Muscle layer of colon (tissue), 2 donors: ENCODE data around the gene SPEG.
A peak's percentile ranks its signal among the peaks of the same experiment; 100 is the strongest.

Source experiments
- H3K27ac ChIP-seq: one replicate; pipeline ENCODE4 v1.7.0; 2013; ENCODE audit warnings: low read depth, mild to moderate bottlenecking, low read length, moderate library complexity
- H3K27me3 ChIP-seq, 2 donors: one replicate each; pipeline ENCODE4 v1.7.0; 2013; ENCODE audit warnings: low read length in 2 of 2, mild to moderate bottlenecking in 2 of 2; ENCODE audit not compliant: insufficient read depth in 2 of 2, control insufficient read depth in 1 of 2
- H3K36me3 ChIP-seq: one replicate; pipeline ENCODE4 v1.7.0; 2013; ENCODE audit warnings: mild to moderate bottlenecking, low read length; ENCODE audit not compliant: insufficient read depth
- H3K4me1 ChIP-seq: one replicate; pipeline ENCODE4 v1.7.0; 2013; ENCODE audit warnings: mild to moderate bottlenecking, low read length; ENCODE audit not compliant: insufficient read depth
- H3K4me3 ChIP-seq, 2 donors: one replicate each; pipeline ENCODE4 v1.7.0; 2013; ENCODE audit warnings: low read length in 2 of 2, low read depth in 1 of 2, mild to moderate bottlenecking in 1 of 2, moderate library complexity in 1 of 2
- H3K9ac ChIP-seq: one replicate; pipeline ENCODE4 v1.7.0; 2013; ENCODE audit warnings: low read length
- H3K9me3 ChIP-seq: one replicate; pipeline ENCODE4 v1.7.0; 2013; ENCODE audit warnings: mild to moderate bottlenecking, low read length
- donor health status: abdominal sarcoma.
- donor health status: Adenocarcinoma of cecum.

The SPEG gene

DNA sequence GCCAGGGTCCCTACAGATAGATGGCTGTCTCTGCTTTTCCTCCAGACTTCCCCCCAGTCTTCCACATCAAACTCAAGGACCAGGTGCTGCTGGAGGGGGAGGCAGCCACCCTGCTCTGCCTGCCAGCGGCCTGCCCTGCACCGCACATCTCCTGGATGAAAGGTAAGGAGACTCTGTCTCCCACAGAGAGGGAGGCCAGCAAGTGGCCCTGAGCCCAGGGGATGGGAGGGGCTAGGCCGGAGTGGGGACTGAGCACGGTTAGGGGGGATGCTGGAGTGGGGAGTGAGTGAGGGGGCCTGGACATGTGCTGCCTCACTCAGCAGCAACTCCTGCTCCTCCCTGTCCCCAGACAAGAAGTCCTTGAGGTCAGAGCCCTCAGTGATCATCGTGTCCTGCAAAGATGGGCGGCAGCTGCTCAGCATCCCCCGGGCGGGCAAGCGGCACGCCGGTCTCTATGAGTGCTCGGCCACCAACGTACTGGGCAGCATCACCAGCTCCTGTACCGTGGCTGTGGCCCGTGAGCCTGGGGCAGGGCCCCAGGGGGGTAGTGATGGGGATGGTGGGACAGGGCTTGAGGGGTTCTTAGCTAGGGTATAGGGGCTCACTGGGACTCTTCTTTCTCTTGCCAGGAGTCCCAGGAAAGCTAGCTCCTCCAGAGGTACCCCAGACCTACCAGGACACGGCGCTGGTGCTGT lies 53.7 kb downstream of the SPEG start:
- H3K27me3 ChIP-seq: peaks cover 0 to 25% of the 10 kb centered on the region in 2 donors
- H3K27ac ChIP-seq: no peak overlapping the region
- peaks cover 6% of the 10 kb centered on the region for H3K4me1 ChIP-seq
- no peak overlapping the region for H3K9ac ChIP-seq
- no peak overlapping the region for H3K4me3 ChIP-seq
- H3K9me3 ChIP-seq: no peaks in the 10 kb centered on the region
- peaks cover 65% of the 10 kb centered on the region for H3K36me3 ChIP-seq

DNA sequence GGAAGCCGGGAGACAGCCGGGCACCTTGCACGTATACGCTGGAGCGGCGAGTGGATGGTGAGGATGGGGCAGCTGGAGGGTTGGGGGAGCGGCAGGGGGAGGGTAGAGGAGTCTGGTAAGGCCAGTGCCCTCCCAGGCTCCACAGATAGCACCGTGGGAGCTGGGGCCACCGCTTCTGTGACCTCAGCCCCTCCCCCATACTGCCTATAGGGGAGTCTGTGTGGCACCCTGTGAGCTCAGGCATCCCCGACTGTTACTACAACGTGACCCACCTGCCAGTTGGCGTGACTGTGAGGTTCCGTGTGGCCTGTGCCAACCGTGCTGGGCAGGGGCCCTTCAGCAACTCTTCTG lies 54.2 kb downstream of the SPEG start:
- no peaks in the 10 kb centered on the region for H3K9me3 ChIP-seq
- H3K27me3 ChIP-seq: peaks cover 0 to 20% of the 10 kb centered on the region in 2 donors
- H3K36me3 ChIP-seq: peaks cover 65% of the 10 kb centered on the region
- no peak overlapping the region for H3K9ac ChIP-seq
- no peak overlapping the region for H3K27ac ChIP-seq
- H3K4me3 ChIP-seq: no peak overlapping the region
- peaks cover 4% of the 10 kb centered on the region for H3K4me1 ChIP-seq

DNA sequence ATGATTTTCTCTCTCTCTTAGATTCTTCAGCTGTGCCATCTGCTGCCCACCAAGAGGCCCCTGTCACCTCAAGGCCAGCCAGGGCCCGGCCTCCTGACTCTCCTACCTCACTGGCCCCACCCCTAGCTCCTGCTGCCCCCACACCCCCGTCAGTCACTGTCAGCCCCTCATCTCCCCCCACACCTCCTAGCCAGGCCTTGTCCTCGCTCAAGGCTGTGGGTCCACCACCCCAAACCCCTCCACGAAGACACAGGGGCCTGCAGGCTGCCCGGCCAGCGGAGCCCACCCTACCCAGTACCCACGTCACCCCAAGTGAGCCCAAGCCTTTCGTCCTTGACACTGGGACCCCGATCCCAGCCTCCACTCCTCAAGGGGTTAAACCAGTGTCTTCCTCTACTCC lies 54.7 kb downstream of the SPEG start:
- H3K9me3 ChIP-seq: no peaks in the 10 kb centered on the region
- H3K4me1 ChIP-seq: no peaks in the 10 kb centered on the region
- no peak overlapping the region for H3K9ac ChIP-seq
- peaks cover 65% of the 10 kb centered on the region for H3K36me3 ChIP-seq
- H3K27me3 ChIP-seq: peaks cover 0 to 15% of the 10 kb centered on the region in 2 donors
- H3K27ac ChIP-seq: no peak overlapping the region
- H3K4me3 ChIP-seq: no peak overlapping the region

DNA sequence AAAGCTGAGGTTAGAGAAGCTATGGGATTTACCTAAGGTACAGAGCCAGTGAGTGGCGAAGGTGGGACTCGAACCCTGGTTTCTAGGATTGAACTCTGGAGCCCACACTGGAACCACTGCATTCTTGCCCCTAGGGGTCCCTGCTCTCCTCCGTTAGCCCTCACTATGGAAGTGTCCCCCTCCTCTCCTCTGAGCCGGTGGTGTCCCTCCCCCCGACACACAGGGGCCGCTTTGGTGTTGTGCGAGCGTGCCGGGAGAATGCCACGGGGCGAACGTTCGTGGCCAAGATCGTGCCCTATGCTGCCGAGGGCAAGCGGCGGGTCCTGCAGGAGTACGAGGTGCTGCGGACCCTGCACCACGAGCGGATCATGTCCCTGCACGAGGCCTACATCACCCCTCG lies 55.5 kb downstream of the SPEG start:
- Histone ChIP-seq H3K9ac (no peak overlapping the region), H3K36me3 (peaks cover 62% of the 10 kb centered on the region), H3K4me1 (peaks cover 5% of the 10 kb centered on the region), H3K4me3 (no peak overlapping the region), H3K27ac (no peak overlapping the region), H3K27me3 (peaks cover 0 to 6% of the 10 kb centered on the region in 2 donors), H3K9me3 (no peaks in the 10 kb centered on the region)

DNA sequence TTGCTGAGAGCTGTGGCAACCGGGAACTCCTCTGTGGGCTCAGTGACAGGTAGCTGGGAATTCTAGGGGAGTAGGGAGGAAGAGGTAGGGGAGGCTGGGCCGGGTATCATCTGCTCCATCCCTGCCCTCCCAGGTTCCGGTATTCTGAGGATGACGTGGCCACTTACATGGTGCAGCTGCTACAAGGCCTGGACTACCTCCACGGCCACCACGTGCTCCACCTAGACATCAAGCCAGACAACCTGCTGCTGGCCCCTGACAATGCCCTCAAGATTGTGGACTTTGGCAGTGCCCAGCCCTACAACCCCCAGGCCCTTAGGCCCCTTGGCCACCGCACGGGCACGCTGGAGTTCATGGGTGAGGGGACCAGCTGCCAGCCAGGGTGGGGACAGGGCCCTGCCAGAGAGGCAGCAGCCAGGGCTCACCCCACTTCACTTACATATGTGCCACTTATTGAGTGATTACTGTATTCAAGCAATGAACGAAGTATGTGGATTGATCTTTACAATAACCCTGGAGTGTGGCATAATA lies 56.0 kb downstream of the SPEG start:
- peaks cover 58% of the 10 kb centered on the region for H3K36me3 ChIP-seq
- H3K9me3 ChIP-seq: no peaks in the 10 kb centered on the region
- no peak overlapping the region for H3K4me3 ChIP-seq
- H3K9ac ChIP-seq: no peak overlapping the region
- H3K4me1 ChIP-seq: peaks cover 10% of the 10 kb centered on the region
- H3K27me3 ChIP-seq: peaks cover 0 to 1% of the 10 kb centered on the region in 2 donors
- no peak overlapping the region for H3K27ac ChIP-seq

DNA sequence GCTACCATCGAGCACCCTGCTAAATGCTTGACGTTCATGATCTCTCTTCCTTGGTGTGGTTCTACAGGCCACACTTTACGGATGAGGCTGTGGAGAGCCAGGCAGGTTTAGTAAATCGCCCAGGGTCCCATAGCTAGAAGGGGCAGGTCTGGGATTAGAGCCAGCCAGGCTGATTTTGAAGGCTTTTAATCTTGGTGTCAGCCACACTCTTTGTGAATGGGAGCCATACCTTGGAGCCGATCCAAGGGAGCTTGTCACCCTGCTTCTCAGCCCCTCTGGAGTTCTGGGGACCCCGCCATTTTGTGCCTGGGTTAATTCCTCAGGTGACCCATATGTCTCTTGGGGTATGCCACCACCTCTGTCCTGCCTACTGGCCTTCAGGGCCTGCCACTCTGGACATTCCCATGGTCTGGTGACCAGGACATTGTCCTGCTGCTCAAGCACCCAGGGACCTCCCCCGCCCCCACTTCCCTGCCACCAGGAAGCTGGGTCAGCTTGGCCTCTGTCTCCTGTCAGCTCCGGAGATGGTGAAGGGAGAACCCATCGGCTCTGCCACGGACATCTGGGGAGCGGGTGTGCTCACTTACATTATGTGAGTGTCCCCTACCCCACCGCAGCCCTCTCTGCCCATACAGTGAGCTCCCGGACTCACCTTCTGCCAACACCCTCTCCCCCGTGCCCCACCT lies 56.8 kb downstream of the SPEG start:
- no peak overlapping the region for H3K4me3 ChIP-seq
- H3K36me3 ChIP-seq: peaks cover 53% of the 10 kb centered on the region
- no peaks in the 10 kb centered on the region for H3K9me3 ChIP-seq
- H3K27me3 ChIP-seq: no peaks in the 10 kb centered on the region
- peaks cover 18% of the 10 kb centered on the region for H3K4me1 ChIP-seq
- H3K27ac ChIP-seq: no peak overlapping the region
- no peak overlapping the region for H3K9ac ChIP-seq

DNA sequence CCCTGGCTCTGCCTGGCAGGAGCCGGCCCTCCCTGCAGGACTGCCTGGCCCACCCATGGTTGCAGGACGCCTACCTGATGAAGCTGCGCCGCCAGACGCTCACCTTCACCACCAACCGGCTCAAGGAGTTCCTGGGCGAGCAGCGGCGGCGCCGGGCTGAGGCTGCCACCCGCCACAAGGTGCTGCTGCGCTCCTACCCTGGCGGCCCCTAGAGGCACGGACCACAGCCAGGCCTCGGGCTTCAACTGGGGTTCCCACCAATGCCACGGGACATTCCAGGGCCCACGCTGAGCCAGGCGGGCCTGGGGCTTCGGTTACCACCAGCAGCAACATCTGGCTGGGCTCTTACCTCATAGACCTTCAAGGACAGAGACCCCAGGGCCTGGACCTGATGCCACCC lies 57.9 kb downstream of the SPEG start:
- Histone ChIP-seq H3K36me3 (peaks cover 45% of the 10 kb centered on the region), H3K4me3 (no peak overlapping the region), H3K4me1 (peaks cover 27% of the 10 kb centered on the region), H3K9me3 (no peaks in the 10 kb centered on the region), H3K27ac (no peak overlapping the region), H3K9ac (no peak overlapping the region), H3K27me3 (no peaks in the 10 kb centered on the region)

DNA sequence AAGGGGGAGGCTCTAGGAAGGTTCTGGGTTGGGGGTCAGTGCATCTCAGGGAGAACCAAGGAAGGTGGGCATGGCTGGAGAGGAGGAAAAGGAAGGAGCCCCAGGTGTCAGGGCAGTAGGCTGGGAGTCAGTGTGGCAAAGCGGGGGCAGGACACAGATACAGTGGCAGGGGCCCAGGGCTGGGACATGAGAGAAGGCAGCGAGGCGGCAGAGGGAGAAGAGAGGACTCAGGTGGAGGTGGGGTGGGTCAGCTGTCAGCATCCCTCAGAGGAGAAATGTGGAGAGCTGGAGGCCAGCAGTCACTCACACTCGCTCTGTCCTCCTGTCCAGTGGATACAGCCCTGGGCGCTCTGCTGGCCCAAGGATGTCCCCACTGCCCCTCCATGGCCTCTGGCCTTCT lies 58.4 kb downstream of the SPEG start:
- Histone ChIP-seq H3K9me3 (no peaks in the 10 kb centered on the region), H3K4me3 (no peak overlapping the region), H3K9ac (no peak overlapping the region), H3K4me1 (peaks cover 28% of the 10 kb centered on the region), H3K36me3 (peaks cover 40% of the 10 kb centered on the region), H3K27ac (no peak overlapping the region), H3K27me3 (no peaks in the 10 kb centered on the region)

DNA sequence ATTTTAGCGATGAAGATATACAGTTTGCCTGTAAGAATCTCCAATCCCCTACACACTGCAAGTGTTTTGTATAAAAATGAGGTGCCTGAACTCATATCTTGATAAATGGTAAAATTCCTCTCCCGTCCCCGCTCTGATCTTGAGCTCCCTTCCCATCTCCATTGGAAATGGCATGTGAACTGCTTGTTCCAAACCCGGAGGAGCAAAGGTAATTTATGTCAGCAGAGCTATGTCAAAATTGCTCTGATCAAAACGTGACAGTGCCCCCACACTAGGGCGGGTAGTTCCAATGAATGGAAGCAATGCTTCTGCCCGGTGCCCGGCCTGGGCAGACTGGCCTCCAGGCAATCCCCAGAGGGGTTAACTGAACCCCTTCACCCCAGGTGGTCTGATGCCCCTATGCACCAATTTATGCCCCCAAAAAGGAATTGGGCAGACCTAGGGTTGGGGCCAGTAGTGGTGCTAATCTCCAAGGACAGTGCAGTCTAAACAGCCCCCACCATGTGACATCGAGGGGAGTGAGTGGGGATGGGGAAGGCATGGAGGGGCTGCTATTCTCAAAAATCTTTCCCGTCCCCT lies 60.4 kb downstream of the SPEG start:
- Histone ChIP-seq H3K4me1 (peaks cover 39% of the 10 kb centered on the region), H3K36me3 (peaks cover 22% of the 10 kb centered on the region), H3K4me3 (no peak overlapping the region), H3K9me3 (no peaks in the 10 kb centered on the region), H3K27me3 (no peaks in the 10 kb centered on the region), H3K27ac (peak overlapping the region; percentile 35), H3K9ac (no peak overlapping the region)

DNA sequence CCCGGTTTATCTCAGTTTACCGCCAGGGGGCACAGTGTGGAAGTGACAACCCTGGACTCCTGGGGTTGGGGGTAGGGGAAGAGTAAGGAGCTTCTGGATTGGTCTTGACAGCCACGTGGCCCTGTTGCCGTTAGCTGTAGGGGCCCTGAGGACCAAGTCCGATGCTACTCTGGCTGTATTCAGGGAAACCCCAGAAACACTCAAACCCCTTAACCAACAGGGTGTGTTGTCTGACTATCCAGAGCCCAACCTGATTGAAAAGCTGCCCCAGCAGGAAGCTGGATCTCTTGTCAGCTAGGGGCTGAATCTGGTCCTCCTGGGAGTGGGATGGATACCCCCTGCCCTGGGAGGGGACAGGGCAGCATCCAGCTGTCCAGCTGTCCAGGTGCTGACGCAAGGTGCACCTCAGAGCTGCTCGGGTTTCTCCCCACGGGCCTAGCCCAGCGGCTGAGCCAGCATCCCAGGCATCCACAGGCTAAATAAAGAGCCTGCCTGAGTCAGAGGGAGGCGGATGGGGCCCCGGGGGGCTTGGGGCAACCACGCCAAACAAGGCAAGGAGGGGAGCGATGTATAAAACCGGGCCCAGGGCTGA lies 61.0 kb downstream of the SPEG start:
- H3K4me1 ChIP-seq: peaks cover 39% of the 10 kb centered on the region
- H3K9ac ChIP-seq: no peak overlapping the region
- peaks cover 16% of the 10 kb centered on the region for H3K36me3 ChIP-seq
- H3K9me3 ChIP-seq: no peaks in the 10 kb centered on the region
- H3K27me3 ChIP-seq: no peaks in the 10 kb centered on the region
- peak overlapping the region; percentile 95 for H3K27ac ChIP-seq
- H3K4me3 ChIP-seq: no peak overlapping the region

DNA sequence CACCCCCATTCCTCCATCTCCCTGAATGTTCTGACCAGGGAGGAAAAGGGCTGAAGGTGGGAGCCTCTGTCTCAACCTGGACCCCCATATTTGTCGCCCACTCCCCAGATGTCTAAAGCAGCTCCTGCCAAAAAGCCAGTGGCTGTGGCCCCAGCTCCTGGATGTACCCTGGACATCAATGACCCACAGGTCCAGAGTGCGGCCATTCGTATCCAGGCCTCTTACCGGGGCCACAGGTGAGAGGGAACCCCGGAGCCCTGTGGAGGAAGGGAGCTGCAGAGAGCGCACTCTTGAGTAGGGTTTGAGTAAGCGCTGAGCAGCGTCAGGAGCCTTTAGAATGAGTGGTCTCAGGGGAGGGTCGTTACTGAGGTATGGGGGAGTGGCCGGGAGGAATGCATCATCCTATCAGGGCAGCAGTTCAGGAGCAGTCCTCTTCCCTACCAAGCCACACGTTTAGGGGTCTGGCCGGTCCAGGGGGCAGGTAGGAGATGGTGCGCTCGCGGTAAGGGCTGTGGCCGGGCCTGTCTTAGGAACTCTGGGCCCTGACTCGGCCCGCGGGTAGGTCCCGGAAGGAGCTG lies 61.7 kb downstream of the SPEG start:
- Histone ChIP-seq H3K9me3 (no peaks in the 10 kb centered on the region), H3K27ac (peak overlapping the region; percentile 95), H3K9ac (no peak overlapping the region), H3K4me3 (peak overlapping the region in 1 of 2 donors; percentile 36), H3K4me1 (peaks cover 39% of the 10 kb centered on the region), H3K36me3 (peaks cover 10% of the 10 kb centered on the region), H3K27me3 (no peaks in the 10 kb centered on the region)
